ENCODE data around the gene IRF4. TPM values are rescaled to one million over a fixed set of nuclear protein-coding genes. Genes with fewer than 3 reads are reported as not detected.

IRF4 gene
- total and polyA plus RNA-seq, 2 donors (not counting 3 experiments of a cell fraction or from before 2014, with no cell fraction given) = not detected

GRCh38 chr6:364609-365540 lies 26.7 kb upstream of the IRF4 start:
- Histone ChIP-seq H3K9me1 (replicated peaks; ENCODE audit: control insufficient read depth, extremely low read depth, insufficient read depth, low read length) (no peaks in the 10 kb centered on the region), H3K4me2 (ENCODE audit: insufficient read depth, low read length) (no peak overlapping the region), H3K9ac (replicated peaks; ENCODE audit: extremely low read depth, insufficient read depth, low read length) (no peak overlapping the region), H4K20me1 (replicated peaks; ENCODE audit: control insufficient read depth, extremely low read depth, insufficient read depth, low read length) (no peaks in the 10 kb centered on the region), H3K27me3 (ENCODE audit: control insufficient read depth in 2 of 2, insufficient read depth in 2 of 2, low read length in 2 of 2) (no peaks in the 10 kb centered on the region), H3K36me3 (ENCODE audit: control insufficient read depth in 2 of 2, extremely low read depth in 1 of 2, insufficient read depth in 2 of 2, low read length in 2 of 2) (no peaks in the 10 kb centered on the region), H2AFZ (ENCODE audit: low read depth, low read length) (no peak overlapping the region), H3K4me3 (replicated peaks in 1 of 3; ENCODE audit: insufficient read depth in 1 of 3, low read depth in 1 of 3, low read length in 3 of 3) (no peak overlapping the region), H3K27ac (ENCODE audit: insufficient read depth, low read depth, low read length) (no peak overlapping the region), H3K4me1 (ENCODE audit: control insufficient read depth, extremely low read depth, insufficient read depth, low read length) (no peaks in the 10 kb centered on the region), H3K79me2 (ENCODE audit: control insufficient read depth, insufficient read depth, low read length) (no peaks in the 10 kb centered on the region), H3K9me3 (replicated peaks; ENCODE audit: control insufficient read depth, insufficient read depth, low read length) (peaks cover 8% of the 10 kb centered on the region)
- dilution Hi-C loops (cut with MboI; ENCODE audit: extremely low pct_ligation_motif_present, low sequenced_read_pairs) = no loop called here
- no TSS peak for BruUV-seq (replicated peaks)
- intact Hi-C loops (cut with micrococcal nuclease) = no loop called here
- no peak for DNase-seq (ENCODE audit: low read depth, low spot score)
- no peak for FAIRE-seq
- TF ChIP-seq GATA2 (IDR thresholded peaks at IDR 0.05; ENCODE audit: insufficient read depth, insufficient read length, low read depth, low read length) (no peak), POLR2AphosphoS5 (IDR thresholded peaks at IDR 0.05; ENCODE audit: insufficient read depth, low read depth, low read length) (no peak), FOS (IDR thresholded peaks at IDR 0.05; ENCODE audit: borderline replicate concordance, insufficient read depth, low read length) (no peak)
- TF ChIP-seq, protein P1, sequence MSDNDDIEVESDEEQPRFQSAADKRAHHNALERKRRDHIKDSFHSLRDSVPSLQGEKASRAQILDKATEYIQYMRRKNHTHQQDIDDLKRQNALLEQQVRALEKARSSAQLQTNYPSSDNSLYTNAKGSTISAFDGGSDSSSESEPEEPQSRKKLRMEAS (IDR thresholded peaks at IDR 0.05; ENCODE audit: insufficient read depth, insufficient read length) = no peak
- ChIA-PET CTCF (no interaction called here), POLR2A (no interaction called here)

DNA sequence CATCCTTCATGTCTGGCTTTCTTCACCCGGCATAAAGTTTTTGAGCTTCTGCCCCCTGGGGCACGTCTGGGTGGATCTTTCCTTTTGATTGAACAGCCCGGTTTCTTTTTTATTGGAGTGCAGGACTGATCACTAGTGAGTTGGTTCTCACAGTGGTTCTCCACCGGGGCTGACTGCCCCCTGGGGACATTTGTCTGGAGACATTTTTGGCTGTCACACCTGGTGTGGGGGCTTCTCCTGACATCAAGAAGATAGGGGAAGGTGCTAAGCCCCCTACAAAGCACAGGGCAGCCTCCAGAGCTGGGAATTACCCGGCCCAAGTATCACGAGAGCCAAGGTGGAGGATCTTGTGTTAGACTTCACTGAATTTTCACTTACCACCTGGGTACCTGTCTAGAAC lies 25.7 kb upstream of the IRF4 start:
- no peaks in the 10 kb centered on the region for H4K20me1 ChIP-seq (replicated peaks; ENCODE audit: control insufficient read depth, extremely low read depth, insufficient read depth, low read length)
- H3K9me3 ChIP-seq (replicated peaks; ENCODE audit: control insufficient read depth, insufficient read depth, low read length) = peaks cover 8% of the 10 kb centered on the region
- H3K4me2 ChIP-seq (ENCODE audit: insufficient read depth, low read length) = no peak overlapping the region
- POLR2A ChIA-PET = no interaction called here
- BruUV-seq (replicated peaks) = no TSS peak
- no peak overlapping the region for H3K4me3 ChIP-seq (replicated peaks in 1 of 3; ENCODE audit: insufficient read depth in 1 of 3, low read depth in 1 of 3, low read length in 3 of 3)
- FAIRE-seq = no peak
- no peaks in the 10 kb centered on the region for H3K9me1 ChIP-seq (replicated peaks; ENCODE audit: control insufficient read depth, extremely low read depth, insufficient read depth, low read length)
- DNase-seq (ENCODE audit: low read depth, low spot score) = no peak
- H3K4me1 ChIP-seq (ENCODE audit: control insufficient read depth, extremely low read depth, insufficient read depth, low read length) = no peaks in the 10 kb centered on the region
- H3K9ac ChIP-seq (replicated peaks; ENCODE audit: extremely low read depth, insufficient read depth, low read length) = no peak overlapping the region
- H3K27me3 ChIP-seq (ENCODE audit: control insufficient read depth in 2 of 2, insufficient read depth in 2 of 2, low read length in 2 of 2) = no peaks in the 10 kb centered on the region
- intact Hi-C loops (cut with micrococcal nuclease) = no loop called here
- TF ChIP-seq, protein P2, sequence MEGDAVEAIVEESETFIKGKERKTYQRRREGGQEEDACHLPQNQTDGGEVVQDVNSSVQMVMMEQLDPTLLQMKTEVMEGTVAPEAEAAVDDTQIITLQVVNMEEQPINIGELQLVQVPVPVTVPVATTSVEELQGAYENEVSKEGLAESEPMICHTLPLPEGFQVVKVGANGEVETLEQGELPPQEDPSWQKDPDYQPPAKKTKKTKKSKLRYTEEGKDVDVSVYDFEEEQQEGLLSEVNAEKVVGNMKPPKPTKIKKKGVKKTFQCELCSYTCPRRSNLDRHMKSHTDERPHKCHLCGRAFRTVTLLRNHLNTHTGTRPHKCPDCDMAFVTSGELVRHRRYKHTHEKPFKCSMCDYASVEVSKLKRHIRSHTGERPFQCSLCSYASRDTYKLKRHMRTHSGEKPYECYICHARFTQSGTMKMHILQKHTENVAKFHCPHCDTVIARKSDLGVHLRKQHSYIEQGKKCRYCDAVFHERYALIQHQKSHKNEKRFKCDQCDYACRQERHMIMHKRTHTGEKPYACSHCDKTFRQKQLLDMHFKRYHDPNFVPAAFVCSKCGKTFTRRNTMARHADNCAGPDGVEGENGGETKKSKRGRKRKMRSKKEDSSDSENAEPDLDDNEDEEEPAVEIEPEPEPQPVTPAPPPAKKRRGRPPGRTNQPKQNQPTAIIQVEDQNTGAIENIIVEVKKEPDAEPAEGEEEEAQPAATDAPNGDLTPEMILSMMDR (IDR thresholded peaks at IDR 0.05; ENCODE audit: extremely low read depth in 1 of 2, insufficient read depth in 1 of 2, low read depth in 1 of 2, low read length in 2 of 2) = no peak
- TF ChIP-seq EZH2 (IDR thresholded peaks at IDR 0.05; ENCODE audit: borderline replicate concordance, low read depth, low read length, severe bottlenecking) (no peak), MYC (IDR thresholded peaks at IDR 0.05; ENCODE audit: low read depth, low read length) (no peak), POLR2A (IDR thresholded peaks at IDR 0.05; ENCODE audit: low read depth, low read length) (no peak), POLR2AphosphoS5 (IDR thresholded peaks at IDR 0.05; ENCODE audit: insufficient read depth, low read depth, low read length) (no peak), GATA2 (IDR thresholded peaks at IDR 0.05; ENCODE audit: insufficient read depth, insufficient read length, low read depth, low read length) (no peak)
- TF ChIP-seq, protein P1 (IDR thresholded peaks at IDR 0.05; ENCODE audit: insufficient read depth, insufficient read length) = no peak
- CTCF ChIA-PET = interaction anchor here (1.1 kb wide), 1 partner anchor 10 kb away, joined by 3 read pairs; no protein-coding TSS in a partner anchor
- no peaks in the 10 kb centered on the region for H3K36me3 ChIP-seq (ENCODE audit: control insufficient read depth in 2 of 2, extremely low read depth in 1 of 2, insufficient read depth in 2 of 2, low read length in 2 of 2)
- H3K79me2 ChIP-seq (ENCODE audit: control insufficient read depth, insufficient read depth, low read length) = no peaks in the 10 kb centered on the region
- H3K27ac ChIP-seq (ENCODE audit: insufficient read depth, low read depth, low read length) = no peak overlapping the region
- dilution Hi-C loops (cut with MboI; ENCODE audit: extremely low pct_ligation_motif_present, low sequenced_read_pairs) = no loop called here
- H2AFZ ChIP-seq (ENCODE audit: low read depth, low read length) = no peak overlapping the region
